GM12878 (cell line): ENCODE results near the gene FGF19. TPM values are rescaled to one million over a fixed set of nuclear protein-coding genes. Genes with fewer than 3 reads are reported as not detected.

ENCODE experiments used
- CHD2 ChIP-seq: IDR thresholded peaks from 2 replicates; pipeline ENCODE4 v1.6.1; 2011; ENCODE audit warnings: low read depth, low read length, improper control_type of control experiment, borderline replicate concordance
- RELA ChIP-seq: fragments of 450-650 bp; IDR thresholded peaks from 2 replicates; pipeline ENCODE4 v1.8.0; 2014; ENCODE audit warnings: borderline replicate concordance; ENCODE audit not compliant: partially characterized antibody
- SMARCA5 ChIP-seq: fragments of 450-650 bp; IDR thresholded peaks from 2 replicates; pipeline ENCODE4 v1.6.1; 2017; ENCODE audit warnings: mild to moderate bottlenecking
- polyA plus RNA-seq, 11 experiments: library from polyadenylated mRNA; depleted of rRNA in 4 of 11; unstranded in 6 of 11; stranded (reverse) in 5 of 11; fragments of >200 nt; fragmentation: Nextera tagmentation in 4 of 11; fragmentation: Illumina TruSeq in 1 of 11; extraction: Ambion mirVana in 4 of 11; extraction: Trizol in 1 of 11; gene quantifications; 1 replicate in 1 of 11; 2 replicates in 10 of 11; pipeline versions ENCODE4 v1.2.1 to v1.2.3, GENCODE V29; 2011 to 2016; ENCODE audit warnings: inconsistent platforms in 2 of 11, missing spikeins in 2 of 11, low read depth in 1 of 11
- total RNA-seq, 4 experiments: library from RNA; depleted of rRNA in 3 of 4; stranded (reverse); fragments of >200 nt in 3 of 4; fragmentation: Illumina TruSeq in 1 of 4; extraction: Trizol in 1 of 4; gene quantifications; 2 replicates each; pipeline versions ENCODE4 v1.2.1 to v1.2.3, GENCODE V29; 2013 to 2021

FGF19 gene
- total and polyA plus RNA-seq, 10 of the 15 experiments (the other 5 are each of a cell fraction or from before 2014, with no cell fraction given): 0.08 TPM; not detected in 9

DNA sequence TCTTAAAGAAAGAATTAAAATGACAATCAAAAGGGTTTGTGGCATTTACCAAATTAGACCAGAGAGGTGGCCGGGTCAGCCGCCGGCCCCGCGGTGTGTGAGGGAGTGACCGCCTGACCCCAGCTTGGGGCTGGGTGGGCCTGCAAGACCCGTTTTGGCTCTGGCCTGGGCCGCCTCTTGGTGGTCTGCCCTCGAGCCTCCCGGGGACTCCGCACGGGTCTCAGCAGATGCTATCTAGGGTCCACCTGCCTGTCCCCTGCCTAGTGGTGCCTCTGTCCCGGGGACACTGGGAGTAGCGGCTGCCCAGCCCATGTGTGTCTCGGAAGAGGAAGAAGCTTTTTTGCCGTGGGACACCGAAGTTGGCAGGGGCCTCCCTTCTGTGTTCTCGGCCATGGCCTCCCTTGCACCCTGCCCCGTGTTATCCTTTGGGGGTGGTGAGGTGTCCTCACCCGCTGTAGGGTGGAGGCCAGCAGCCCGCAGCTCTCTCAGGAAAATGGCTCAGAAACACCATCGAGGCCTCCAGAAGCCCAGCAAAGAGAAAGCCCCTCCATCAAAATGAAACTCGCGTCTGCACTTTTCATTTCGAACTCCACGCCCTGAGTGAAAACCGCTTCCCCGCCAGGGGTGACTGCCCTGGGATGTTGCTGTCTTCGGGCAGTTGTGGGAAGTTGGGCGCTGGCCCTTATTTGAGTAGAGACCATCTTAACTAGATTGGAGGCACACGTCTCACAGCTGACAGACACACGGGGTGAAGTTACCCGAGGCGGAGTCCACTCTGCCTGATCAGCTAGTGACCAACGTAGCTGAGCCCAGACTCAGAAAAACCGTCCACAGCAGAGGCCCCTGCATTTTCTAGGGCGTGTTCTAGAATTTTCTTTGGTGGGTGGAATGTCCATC lies 54.9 kb downstream of the FGF19 start (continued):
- TF ChIP-seq RELA (no peak), SMARCA5 (no peak), CHD2 (no peak)

Other genes with a start within 250 kb of the FGF19 start
- gene LINC01488, start 222.4 kb downstream of the FGF19 start, total RNA-seq (2014; rRNA removed): not detected in 2 replicates
- gene LINC01488, start 222.4 kb downstream of the FGF19 start, total RNA-seq (2014; rRNA removed; fragmentation: Illumina TruSeq; extraction: Trizol): not detected in 2 replicates
- gene LINC01488, start 222.4 kb downstream of the FGF19 start, total RNA-seq (2021): not detected in 2 replicates
- not detected in 2 replicates for gene LINC01488, start 222.4 kb downstream of the FGF19 start, polyA plus RNA-seq (2011; rRNA removed)
- not detected in 2 replicates for gene LINC01488, start 222.4 kb downstream of the FGF19 start, polyA plus RNA-seq (2014; fragmentation: Illumina TruSeq; extraction: Trizol)
- gene LINC01488, start 222.4 kb downstream of the FGF19 start, polyA plus RNA-seq (2014; fragmentation: Nextera tagmentation; extraction: Ambion mirVana): not detected
- gene LINC01488, start 222.4 kb downstream of the FGF19 start, polyA plus RNA-seq (2014; rRNA removed): not detected in 2 replicates
- gene LINC01488, start 222.4 kb downstream of the FGF19 start, polyA plus RNA-seq (2016; fragmentation: Nextera tagmentation; extraction: Ambion mirVana): not detected
- gene CCND1, start 62.9 kb downstream of the FGF19 start, total RNA-seq (2014; rRNA removed): 0.23 and 0.54 TPM in 2 replicates
- 0.09 and 0.28 TPM in 2 replicates for gene CCND1, start 62.9 kb downstream of the FGF19 start, total RNA-seq (2014; rRNA removed; fragmentation: Illumina TruSeq; extraction: Trizol)
- 1.5 and 2.6 TPM in 2 replicates for gene CCND1, start 62.9 kb downstream of the FGF19 start, total RNA-seq (2021)
- 3.8 and 6.6 TPM in 2 replicates for gene CCND1, start 62.9 kb downstream of the FGF19 start, polyA plus RNA-seq (2011; rRNA removed)
- 0.03 and 0.43 TPM in 2 replicates for gene CCND1, start 62.9 kb downstream of the FGF19 start, polyA plus RNA-seq (2014; fragmentation: Illumina TruSeq; extraction: Trizol)
- not detected for gene CCND1, start 62.9 kb downstream of the FGF19 start, polyA plus RNA-seq (2014; fragmentation: Nextera tagmentation; extraction: Ambion mirVana)
- 0.09 and 0.17 TPM in 2 replicates for gene CCND1, start 62.9 kb downstream of the FGF19 start, polyA plus RNA-seq (2014; rRNA removed)
- 1 to 10 TPM in 1 of 2 experiments, under 1 TPM in 1; 0.75 to 1.2 TPM for gene CCND1, start 62.9 kb downstream of the FGF19 start, polyA plus RNA-seq (2016; fragmentation: Nextera tagmentation; extraction: Ambion mirVana)
- 14.2 and 19.8 TPM in 2 replicates for gene LTO1, start 28.7 kb downstream of the FGF19 start, total RNA-seq (2014; rRNA removed)
- gene LTO1, start 28.7 kb downstream of the FGF19 start, total RNA-seq (2014; rRNA removed; fragmentation: Illumina TruSeq; extraction: Trizol): 12.4 and 12.5 TPM in 2 replicates
- 15.2 and 17.4 TPM in 2 replicates for gene LTO1, start 28.7 kb downstream of the FGF19 start, total RNA-seq (2021)
- 15.6 and 16.8 TPM in 2 replicates for gene LTO1, start 28.7 kb downstream of the FGF19 start, polyA plus RNA-seq (2011; rRNA removed)
- gene LTO1, start 28.7 kb downstream of the FGF19 start, polyA plus RNA-seq (2014; fragmentation: Illumina TruSeq; extraction: Trizol): 14.7 and 23.4 TPM in 2 replicates
- gene LTO1, start 28.7 kb downstream of the FGF19 start, polyA plus RNA-seq (2014; fragmentation: Nextera tagmentation; extraction: Ambion mirVana): 1 to 10 TPM; 2.6 to 5.4 TPM
- gene LTO1, start 28.7 kb downstream of the FGF19 start, polyA plus RNA-seq (2014; rRNA removed): 25.8 and 27.5 TPM in 2 replicates
- gene LTO1, start 28.7 kb downstream of the FGF19 start, polyA plus RNA-seq (2016; fragmentation: Nextera tagmentation; extraction: Ambion mirVana): 10 to 100 TPM; 11.7 to 17.5 TPM
- gene FGF4, start 71.3 kb upstream of the FGF19 start, total RNA-seq (2014; rRNA removed): not detected in 2 replicates
- not detected in 2 replicates for gene FGF4, start 71.3 kb upstream of the FGF19 start, total RNA-seq (2014; rRNA removed; fragmentation: Illumina TruSeq; extraction: Trizol)
- not detected in 2 replicates for gene FGF4, start 71.3 kb upstream of the FGF19 start, total RNA-seq (2021)
- not detected in 2 replicates for gene FGF4, start 71.3 kb upstream of the FGF19 start, polyA plus RNA-seq (2011; rRNA removed)
- gene FGF4, start 71.3 kb upstream of the FGF19 start, polyA plus RNA-seq (2014; fragmentation: Illumina TruSeq; extraction: Trizol): not detected in 2 replicates
- not detected for gene FGF4, start 71.3 kb upstream of the FGF19 start, polyA plus RNA-seq (2014; fragmentation: Nextera tagmentation; extraction: Ambion mirVana)
- not detected in 2 replicates for gene FGF4, start 71.3 kb upstream of the FGF19 start, polyA plus RNA-seq (2014; rRNA removed)
- not detected for gene FGF4, start 71.3 kb upstream of the FGF19 start, polyA plus RNA-seq (2016; fragmentation: Nextera tagmentation; extraction: Ambion mirVana)
- not detected in 2 replicates for gene FGF3, start 115.4 kb upstream of the FGF19 start, total RNA-seq (2014; rRNA removed)
- not detected in 2 replicates for gene FGF3, start 115.4 kb upstream of the FGF19 start, total RNA-seq (2014; rRNA removed; fragmentation: Illumina TruSeq; extraction: Trizol)
- gene FGF3, start 115.4 kb upstream of the FGF19 start, total RNA-seq (2021): not detected in 2 replicates
- not detected in 2 replicates for gene FGF3, start 115.4 kb upstream of the FGF19 start, polyA plus RNA-seq (2011; rRNA removed)
- not detected in 2 replicates for gene FGF3, start 115.4 kb upstream of the FGF19 start, polyA plus RNA-seq (2014; fragmentation: Illumina TruSeq; extraction: Trizol)
- not detected for gene FGF3, start 115.4 kb upstream of the FGF19 start, polyA plus RNA-seq (2014; fragmentation: Nextera tagmentation; extraction: Ambion mirVana)
- not detected in 2 replicates for gene FGF3, start 115.4 kb upstream of the FGF19 start, polyA plus RNA-seq (2014; rRNA removed)
- gene FGF3, start 115.4 kb upstream of the FGF19 start, polyA plus RNA-seq (2016; fragmentation: Nextera tagmentation; extraction: Ambion mirVana): not detected